NCI-H748 (cell line): Measurements from ENCODE around the gene CARD19.

Experiments
- DNase-seq: peaks from one replicate; lab custom pipeline; 2025; ENCODE audit not compliant: unreplicated experiment; lab: John Stamatoyannopoulos, UW

CARD19 gene

DNA sequence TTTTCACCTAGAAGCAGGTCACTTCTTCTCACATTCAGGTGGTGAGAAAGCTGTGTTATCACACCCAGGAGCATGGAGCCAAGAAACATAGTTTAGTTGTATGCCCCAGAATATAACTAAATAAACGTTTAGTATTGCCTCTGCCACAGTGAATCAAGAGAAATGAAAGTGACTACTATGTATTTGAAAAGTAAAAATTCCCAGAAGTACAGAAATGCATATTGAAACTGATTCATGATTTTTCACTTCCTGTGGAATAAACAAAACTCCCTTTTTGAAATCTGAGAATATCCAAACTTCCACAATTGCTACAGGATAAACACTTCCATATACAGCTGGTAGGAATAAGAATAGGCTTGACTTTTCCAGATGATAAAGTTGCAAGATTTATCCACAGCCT is 53.3 kb downstream of the CARD19 start:
- DNase-seq, result no peak

DNA sequence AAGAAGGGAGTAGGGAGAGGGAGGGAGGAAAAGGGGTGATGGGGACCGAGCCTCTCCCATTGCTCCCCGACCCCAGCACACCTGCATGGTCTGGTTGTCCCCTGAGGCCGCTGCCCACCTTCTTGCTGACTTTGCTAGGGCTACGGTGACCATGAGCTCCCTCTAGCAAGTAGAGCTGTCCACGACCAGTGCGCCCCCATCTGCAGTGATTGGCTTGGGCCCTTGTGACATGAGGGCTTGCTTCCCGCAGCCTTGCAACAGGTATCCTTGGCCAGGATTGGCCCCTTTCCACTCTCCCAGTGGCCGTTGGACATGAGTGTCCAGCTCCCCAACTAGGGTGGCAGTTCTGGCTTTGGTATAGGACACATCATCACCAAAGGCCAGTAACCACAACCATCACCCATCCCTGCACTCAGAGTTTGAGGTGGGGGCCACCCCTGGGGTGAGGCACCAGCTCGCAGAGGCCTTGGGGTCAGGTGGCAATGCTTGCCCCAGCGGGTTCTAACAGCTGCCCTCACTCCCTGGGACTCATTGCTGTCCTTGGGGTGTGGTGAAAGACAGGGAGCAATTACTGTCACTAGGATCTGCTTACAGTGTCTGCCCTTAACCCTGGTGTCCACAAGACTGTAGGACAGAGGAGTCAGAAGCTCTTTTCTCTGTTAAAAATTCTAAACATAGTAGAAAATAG is 55.2 kb downstream of the CARD19 start:
- DNase-seq, result no peak

- DNase-seq, result peak; percentile 59
These were observed 58.4 kb downstream of the CARD19 start for GRCh38 chr9:93154293-93154903.

- no peak for DNase-seq
These were observed 59.9 kb downstream of the CARD19 start for GRCh38 chr9:93155716-93156474.

DNA sequence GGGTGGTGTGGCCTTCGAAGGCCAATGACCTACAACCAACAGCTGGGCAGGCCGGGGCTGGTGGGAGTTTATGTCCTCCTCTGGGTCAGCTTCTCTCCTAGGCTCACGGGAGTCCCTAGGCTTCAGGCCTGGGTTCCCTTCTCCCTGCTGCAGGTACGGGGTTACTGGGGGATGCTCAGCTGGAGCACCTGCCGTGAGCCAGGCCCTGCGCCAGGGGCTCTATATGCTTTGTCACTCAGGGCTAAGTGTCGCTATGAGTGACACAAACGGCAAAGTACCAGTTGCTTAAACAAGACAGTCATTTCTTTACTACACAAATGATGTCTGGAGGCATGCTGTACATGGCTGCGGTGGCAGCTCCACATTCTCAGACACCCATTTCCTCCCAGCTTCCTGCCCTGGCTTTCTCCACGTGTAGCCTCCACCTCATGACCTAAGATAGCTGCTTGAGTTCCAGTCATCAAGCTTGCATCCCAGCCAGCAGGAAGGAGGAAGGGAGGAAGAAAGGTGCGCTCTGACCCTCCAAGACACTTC is 60.5 kb downstream of the CARD19 start:
- no peak for DNase-seq

- peak; percentile 83 for DNase-seq
These were observed 63.8 kb downstream of the CARD19 start for GRCh38 chr9:93159601-93160471.

- no peak for DNase-seq
These were observed 66.0 kb downstream of the CARD19 start for GRCh38 chr9:93161786-93162562.
